HAP-1 (cell line): ENCODE results near the gene KLF11.
"Not testable (repeated sequence)": the region's sequence is repeated elsewhere in the genome, so short reads cannot be mapped to it uniquely, and the experiment has no call there.

Experiments used
- DNase-seq, 2 experiments: peaks; one replicate each; pipeline ENCODE4 v3.0.0-alpha.2; 2016 to 2020; ENCODE audit warnings: low spot score in 2 of 2
- H3K27me3 ChIP-seq: fragments of 250-450 bp; sonication (Bioruptor Pico); 2 replicates; pipeline ENCODE4 v1.5.1; 2020; ENCODE audit warnings: low read depth, mild to moderate bottlenecking, moderate library complexity
- H3K36me3 ChIP-seq: fragments of 250-450 bp; sonication (Bioruptor Pico); replicated peaks from 2 replicates; pipeline ENCODE4 v1.5.1; 2020; ENCODE audit warnings: mild to moderate bottlenecking
- H3K4me1 ChIP-seq: fragments of 250-450 bp; sonication (Bioruptor Pico); 2 replicates; pipeline ENCODE4 v1.5.1; 2020; ENCODE audit warnings: mild to moderate bottlenecking
- H3K4me3 ChIP-seq: fragments of 250-450 bp; sonication (Bioruptor Pico); 2 replicates; pipeline ENCODE4 v1.5.1; 2020; ENCODE audit warnings: mild to moderate bottlenecking, moderate library complexity
- H3K9me3 ChIP-seq: fragments of 250-450 bp; sonication (Bioruptor Pico); 2 replicates; pipeline ENCODE4 v1.5.1; 2020; ENCODE audit warnings: mild to moderate bottlenecking, moderate library complexity
- in situ Hi-C: fragments of 300-500 bp; cut with MboI; formaldehyde crosslinking; loops from 3 replicates; pipeline ENCODE4 v1.14.3; 2020; ENCODE audit warnings: low sequenced_read_pairs, inconsistent platforms, mixed read lengths

Gene KLF11

DNA sequence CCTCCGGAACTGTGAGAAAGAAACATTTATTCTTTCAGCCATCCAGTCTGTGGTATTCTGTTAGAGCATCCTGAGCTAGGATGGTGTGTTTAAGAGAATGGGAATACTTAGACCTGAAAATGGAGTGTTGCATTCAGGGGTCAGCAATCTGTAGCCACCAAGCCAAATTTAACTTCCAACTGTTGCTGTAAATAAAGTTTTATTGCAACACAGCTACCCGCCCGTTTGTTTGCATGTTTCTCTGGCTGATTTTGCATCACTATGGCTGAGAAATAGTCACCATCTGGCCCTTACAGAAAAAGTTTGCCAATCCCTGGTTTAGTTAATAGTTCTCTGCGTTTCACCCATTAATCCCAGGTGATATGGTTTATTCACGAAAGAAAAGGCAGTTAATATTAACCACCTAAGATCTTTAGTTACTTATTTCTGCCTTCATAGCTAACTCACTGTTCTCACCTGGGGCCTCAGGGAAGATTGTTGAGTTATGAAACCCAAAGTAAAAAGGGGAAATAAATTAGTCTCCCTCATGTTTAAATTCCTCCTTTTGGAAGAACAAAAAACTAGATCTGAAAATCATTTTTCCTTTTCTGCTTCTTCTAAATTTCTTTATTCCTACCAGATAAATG, 46.3 kb downstream of the KLF11 start:
- DNase-seq = no peak
- Histone ChIP-seq H3K9me3 (0 out of 2 replicates have a peak, but pooled peaks cover 3% of the 10 kb centered on the region), H3K36me3 (no peaks in the 10 kb centered on the region), H3K27me3 (no peaks in the 10 kb centered on the region), H3K4me1 (no peaks in the 10 kb centered on the region), H3K4me3 (no peak overlapping the region)
- in situ Hi-C loops = no loop called here

DNA sequence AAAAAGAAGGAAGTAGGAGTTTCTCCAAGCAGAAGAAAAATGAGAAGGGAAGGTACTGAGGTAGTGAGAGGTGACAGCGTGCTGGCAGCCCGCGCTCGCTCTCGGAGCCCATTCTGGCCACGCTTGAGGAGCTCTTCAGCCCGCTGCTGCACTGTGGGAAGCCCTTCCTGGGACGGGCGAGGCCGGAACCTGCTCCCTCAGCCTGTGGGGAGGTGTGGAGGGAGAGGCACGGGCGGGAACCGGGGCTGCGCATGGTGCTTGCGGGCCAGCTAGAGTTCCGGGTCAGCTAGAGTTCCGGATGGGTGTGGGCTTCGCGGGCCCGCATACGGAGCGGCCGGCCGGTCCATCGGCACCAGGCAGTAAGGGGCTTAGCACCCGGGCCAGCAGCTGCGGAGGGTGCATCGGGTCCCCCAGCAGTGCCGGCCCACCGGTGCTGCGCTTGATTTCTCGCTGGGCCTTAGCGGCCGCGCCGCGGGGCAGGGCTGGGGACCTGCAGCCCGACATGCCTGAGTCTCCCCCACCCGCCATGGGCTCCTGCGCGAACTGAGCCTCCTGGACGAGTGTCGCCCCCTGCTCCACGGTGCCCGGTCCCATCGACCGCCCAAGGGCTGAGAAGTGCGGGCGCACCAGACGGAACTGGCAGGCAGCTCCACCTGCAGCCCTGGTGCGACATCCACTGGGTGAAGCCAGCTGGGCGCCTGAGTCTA, 48.0 kb downstream of the KLF11 start:
- H3K4me1 ChIP-seq = no peaks in the 10 kb centered on the region
- in situ Hi-C loops = no loop called here
- H3K36me3 ChIP-seq = no peaks in the 10 kb centered on the region
- DNase-seq = no peak
- H3K4me3 ChIP-seq = no peak overlapping the region
- H3K27me3 ChIP-seq = no peaks in the 10 kb centered on the region
- H3K9me3 ChIP-seq = 0 out of 2 replicates have a peak, but pooled peaks cover 3% of the 10 kb centered on the region

DNA sequence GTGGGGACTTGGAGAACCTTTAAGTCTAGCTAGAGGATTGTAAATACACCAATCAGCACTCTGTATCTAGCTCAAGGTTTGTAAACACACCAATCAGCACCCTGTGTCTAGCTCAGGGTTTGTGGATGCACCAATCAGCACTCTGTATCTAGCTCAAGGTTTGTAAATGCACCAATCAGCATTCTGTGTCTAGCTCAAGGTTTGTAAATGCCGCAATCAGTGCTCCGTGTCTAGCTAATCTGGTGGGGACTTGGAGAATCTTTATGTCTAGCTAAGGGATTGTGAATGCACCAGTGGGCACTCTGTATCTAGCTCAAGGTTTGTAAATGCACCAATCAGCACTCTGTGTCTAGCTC, 48.5 kb downstream of the KLF11 start:
- H3K4me3 ChIP-seq, DNase-seq, H3K36me3 ChIP-seq, H3K4me1 ChIP-seq, in situ Hi-C loops, H3K9me3 ChIP-seq, H3K27me3 ChIP-seq: not testable (repeated sequence)

DNA sequence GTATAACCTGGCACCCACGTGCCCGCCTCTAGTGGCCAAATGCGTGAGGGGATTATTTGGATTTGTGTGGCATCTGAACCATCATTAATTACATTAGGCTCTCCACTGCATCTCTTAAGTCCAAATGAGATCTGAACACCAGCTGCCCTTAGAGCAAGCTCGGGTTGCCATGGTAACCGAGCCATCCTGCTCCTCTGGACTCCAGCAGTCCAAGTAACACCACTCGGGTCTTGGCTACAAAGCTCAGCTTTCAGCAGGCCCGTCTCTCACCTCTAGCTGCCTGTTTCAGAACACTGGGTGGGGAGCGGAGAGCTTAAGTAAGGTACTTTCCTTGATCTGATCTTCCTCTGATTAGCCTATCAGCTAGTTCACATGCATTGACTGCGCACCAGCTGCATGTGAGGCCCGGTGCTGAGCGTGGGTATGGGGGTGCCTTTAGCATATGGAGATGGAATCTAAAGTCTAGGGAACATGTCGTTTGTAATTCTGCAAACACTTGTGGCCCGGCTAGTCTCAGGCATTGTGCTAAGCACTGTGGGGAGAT, 51.0 kb downstream of the KLF11 start:
- Histone ChIP-seq H3K4me1 (peaks cover 8% of the 10 kb centered on the region), H3K27me3 (no peaks in the 10 kb centered on the region), H3K9me3 (0 out of 2 replicates have a peak, but pooled peaks cover 3% of the 10 kb centered on the region), H3K4me3 (no peak overlapping the region), H3K36me3 (no peaks in the 10 kb centered on the region)
- in situ Hi-C loops = no loop called here
- peak in 1 of 2 experiments; percentile 23 for DNase-seq

DNA sequence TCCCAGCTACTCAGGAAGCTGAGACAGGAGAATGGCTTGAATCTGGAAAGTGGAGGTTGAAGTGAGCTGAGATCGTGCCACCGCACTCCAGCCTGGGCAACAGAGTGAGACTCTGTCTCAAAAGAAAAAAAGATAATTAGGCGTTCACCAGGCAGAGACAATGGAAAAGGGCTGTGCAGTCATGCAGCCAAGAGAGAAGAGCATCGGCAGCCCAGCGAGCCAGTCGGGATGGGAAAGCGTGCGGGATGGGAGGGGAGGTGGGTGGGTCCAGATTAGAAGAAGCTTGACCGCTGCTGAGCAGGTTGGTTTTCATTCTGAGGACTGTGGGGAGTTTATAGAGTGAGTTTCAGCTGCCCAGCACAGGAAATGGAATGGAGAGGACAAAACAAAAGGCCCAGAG, 51.8 kb downstream of the KLF11 start:
- peaks cover 8% of the 10 kb centered on the region for H3K4me1 ChIP-seq
- H3K9me3 ChIP-seq = 0 out of 2 replicates have a peak, but pooled peaks cover 3% of the 10 kb centered on the region
- H3K27me3 ChIP-seq = no peaks in the 10 kb centered on the region
- no peak for DNase-seq
- in situ Hi-C loops = no loop called here
- no peaks in the 10 kb centered on the region for H3K36me3 ChIP-seq
- H3K4me3 ChIP-seq = no peak overlapping the region

DNA sequence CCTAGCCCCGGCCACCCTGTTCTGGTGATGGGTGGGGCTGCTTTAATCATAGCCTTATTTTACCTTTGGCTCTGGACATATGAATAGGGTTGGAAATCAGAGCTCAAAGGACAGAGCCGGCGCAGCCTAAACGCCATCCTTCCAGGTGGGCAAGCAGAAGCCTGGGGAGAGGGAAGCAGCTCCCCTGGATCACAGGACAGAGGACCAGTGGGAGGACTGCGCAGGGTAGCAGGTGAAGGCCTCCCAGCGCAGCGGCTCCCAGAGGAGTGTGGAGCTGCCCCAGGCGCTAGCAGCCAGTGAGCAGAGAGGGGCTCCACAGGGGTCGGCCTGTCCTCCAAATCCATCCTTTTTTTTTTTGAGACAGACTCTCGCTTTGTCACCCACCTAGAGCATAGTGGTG, 53.3 kb downstream of the KLF11 start:
- H3K27me3 ChIP-seq = no peaks in the 10 kb centered on the region
- H3K4me3 ChIP-seq = no peak overlapping the region
- DNase-seq = no peak
- H3K4me1 ChIP-seq = peaks cover 8% of the 10 kb centered on the region
- H3K9me3 ChIP-seq = 0 out of 2 replicates have a peak, but pooled peaks cover 3% of the 10 kb centered on the region
- in situ Hi-C loops = no loop called here
- H3K36me3 ChIP-seq = no peaks in the 10 kb centered on the region

DNA sequence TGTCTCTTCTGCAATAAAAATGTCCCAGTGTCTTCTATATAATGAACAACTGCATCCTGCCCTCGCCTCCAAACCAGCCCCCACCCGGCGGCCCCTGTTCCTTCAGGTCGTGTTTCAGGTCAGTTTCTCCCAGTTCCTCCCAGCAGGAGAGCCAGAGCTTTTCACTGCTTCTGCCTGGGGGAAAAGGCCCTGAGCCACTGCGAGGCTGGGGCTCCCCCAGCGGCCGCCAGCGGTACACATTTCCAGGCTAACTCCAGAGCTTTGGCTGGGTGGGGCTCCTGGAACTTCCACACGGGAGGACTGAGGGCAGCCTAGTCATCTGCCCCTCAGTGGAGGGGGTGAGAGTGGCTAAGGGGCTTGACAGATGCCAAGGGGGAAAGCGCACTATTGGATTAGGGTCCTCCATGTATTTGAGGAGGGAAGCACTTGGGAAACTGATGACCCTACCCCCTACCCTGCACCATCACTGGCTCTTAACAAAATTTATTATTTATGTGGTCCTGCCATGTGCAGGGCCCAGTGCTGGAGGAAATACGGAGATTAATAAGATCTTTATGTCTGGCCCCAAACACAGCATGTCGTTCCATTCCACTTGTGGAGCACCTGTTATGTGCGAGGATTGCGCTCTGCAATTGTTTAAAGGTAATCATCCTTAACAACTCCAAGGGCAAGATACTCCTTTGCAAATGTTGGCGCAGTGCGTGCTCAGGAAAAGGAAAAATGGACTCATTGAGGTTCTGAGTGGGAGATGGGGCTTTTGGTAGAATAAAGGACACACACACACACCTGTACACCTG, 54.2 kb downstream of the KLF11 start:
- DNase-seq = peak; percentile 78 to 82
- peaks cover 8% of the 10 kb centered on the region for H3K4me1 ChIP-seq
- no peaks in the 10 kb centered on the region for H3K9me3 ChIP-seq
- H3K4me3 ChIP-seq = no peak overlapping the region
- H3K36me3 ChIP-seq = no peaks in the 10 kb centered on the region
- in situ Hi-C loops = no loop called here
- no peaks in the 10 kb centered on the region for H3K27me3 ChIP-seq

DNA sequence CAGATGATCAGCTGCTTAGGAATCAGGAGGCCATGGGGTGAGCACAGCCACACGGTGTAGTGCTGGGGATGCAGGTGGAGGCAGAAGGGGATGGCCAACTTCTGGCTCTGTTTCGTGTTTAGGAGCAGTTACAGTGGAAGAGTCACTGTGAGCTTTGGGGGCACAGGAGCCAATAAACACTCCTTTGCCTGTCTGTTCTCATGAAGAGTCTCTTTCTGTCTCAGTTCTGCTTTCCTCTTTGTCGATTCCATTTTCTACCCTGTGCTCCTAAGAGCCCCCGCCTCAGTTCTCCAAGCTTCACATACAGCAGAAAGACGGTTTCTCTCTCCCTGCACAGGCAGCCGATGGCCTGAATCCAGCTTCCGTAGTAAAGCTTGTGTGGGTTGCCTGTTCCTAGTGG, 58.1 kb downstream of the KLF11 start:
- in situ Hi-C loops = no loop called here
- Histone ChIP-seq H3K4me3 (no peak overlapping the region), H3K9me3 (no peaks in the 10 kb centered on the region; the same call in 1 of the 2 replicates), H3K36me3 (no peaks in the 10 kb centered on the region; the same call in none of the 2 replicates), H3K4me1 (peaks cover 8% of the 10 kb centered on the region), H3K27me3 (no peaks in the 10 kb centered on the region)
- DNase-seq = no peak

DNA sequence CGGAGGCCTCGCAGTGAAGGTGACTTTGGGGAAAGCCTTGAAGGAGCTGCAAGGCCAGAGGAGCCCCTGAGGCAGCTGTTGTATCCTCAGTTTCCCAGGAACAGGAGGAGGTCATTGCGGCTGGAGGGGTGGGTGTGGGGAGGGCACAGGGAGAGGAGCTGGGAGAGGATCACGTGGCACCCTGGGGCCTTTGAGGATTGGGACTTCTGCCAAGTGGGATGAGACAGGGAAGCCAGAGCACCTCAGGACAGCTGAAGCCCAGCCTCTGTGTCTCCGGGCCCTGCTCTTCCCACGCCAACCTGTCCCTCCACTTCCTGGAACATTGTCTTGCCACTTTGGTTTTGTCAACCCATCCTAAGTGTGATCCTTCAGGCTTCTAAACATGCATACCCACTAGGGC, 59.8 kb downstream of the KLF11 start:
- Histone ChIP-seq H3K27me3 (no peaks in the 10 kb centered on the region), H3K9me3 (no peaks in the 10 kb centered on the region; the same call in 1 of the 2 replicates), H3K36me3 (no peaks in the 10 kb centered on the region; the same call in none of the 2 replicates), H3K4me1 (no peaks in the 10 kb centered on the region), H3K4me3 (no peak overlapping the region)
- in situ Hi-C loops = no loop called here
- DNase-seq = no peak
